Parathyroid adenoma (tissue), 2 donors: ENCODE measurements around the gene WEE1.
"Not testable (repeated sequence)": the region's sequence is repeated elsewhere in the genome, so short reads cannot be mapped to it uniquely, and the experiment has no call there.

Experiments used
- H2AFZ ChIP-seq: fragments of 300-600 bp; sonication (generic); one replicate; pipeline ENCODE4 v1.7.0; 2017; ENCODE audit warnings: antibody characterized with exemption, mild to moderate bottlenecking
- H3K27ac ChIP-seq: fragments of 300-600 bp; sonication (generic); one replicate; pipeline ENCODE4 v1.7.0; 2017
- H3K27me3 ChIP-seq: fragments of 300-600 bp; sonication (generic); one replicate; pipeline ENCODE4 v1.7.0; 2017; ENCODE audit warnings: low read length; ENCODE audit not compliant: control insufficient read depth, insufficient read depth
- H3K36me3 ChIP-seq: fragments of 300-600 bp; sonication (generic); one replicate; pipeline ENCODE4 v1.7.0; 2017; ENCODE audit warnings: low read length; ENCODE audit not compliant: control insufficient read depth, insufficient read depth
- H3K4me1 ChIP-seq: fragments of 300-600 bp; sonication (generic); one replicate; pipeline ENCODE4 v1.7.0; 2017; ENCODE audit warnings: control low read depth
- H3K4me2 ChIP-seq: fragments of 300-600 bp; sonication (generic); one replicate; pipeline ENCODE4 v1.7.0; 2017; ENCODE audit warnings: low read length
- H3K4me3 ChIP-seq: fragments of 300-600 bp; sonication (generic); one replicate; pipeline ENCODE4 v1.7.0; 2017; ENCODE audit warnings: low read depth, low read length
- H3K79me2 ChIP-seq: fragments of 300-600 bp; sonication (generic); one replicate; pipeline ENCODE4 v1.7.0; 2017; ENCODE audit warnings: control low read depth
- H3K9ac ChIP-seq: fragments of 300-600 bp; sonication (generic); one replicate; pipeline ENCODE4 v1.7.0; 2017; ENCODE audit warnings: mild to moderate bottlenecking
- H3K9me3 ChIP-seq: fragments of 300-600 bp; sonication (generic); one replicate; pipeline ENCODE4 v1.7.0; 2017; ENCODE audit warnings: low read length; ENCODE audit not compliant: control insufficient read depth
- TF ChIP-seq, protein P1 (sequence below): fragments of 300-600 bp; sonication (generic); IDR thresholded peaks from one replicate; pipeline ENCODE4 v1.7.0; 2017; ENCODE audit warnings: antibody characterized with exemption, mild to moderate bottlenecking
- donor health status: primary hyperparathyroidism.

Gene WEE1

DNA sequence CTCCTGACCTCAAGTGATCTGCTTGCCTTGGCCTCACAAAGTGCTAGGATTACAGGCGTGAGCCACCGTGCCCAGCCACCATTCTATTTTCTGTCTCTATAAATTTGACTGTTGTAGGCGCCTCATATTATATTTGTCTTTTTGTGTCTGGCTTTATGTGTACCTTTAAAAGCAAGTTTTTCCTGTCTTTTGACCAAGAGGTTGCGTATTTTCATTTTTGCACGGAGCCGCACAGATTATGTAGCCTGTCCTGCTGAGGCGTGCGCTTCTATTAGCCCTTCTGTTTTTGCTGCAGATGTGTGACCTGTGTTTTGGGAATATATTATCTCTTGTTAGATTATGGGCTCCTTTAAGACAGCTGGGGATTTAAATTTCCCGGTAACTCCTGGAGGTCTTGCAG is 40.4 kb upstream of the WEE1 start:
- no peaks in the 10 kb centered on the region for H3K79me2 ChIP-seq

DNA sequence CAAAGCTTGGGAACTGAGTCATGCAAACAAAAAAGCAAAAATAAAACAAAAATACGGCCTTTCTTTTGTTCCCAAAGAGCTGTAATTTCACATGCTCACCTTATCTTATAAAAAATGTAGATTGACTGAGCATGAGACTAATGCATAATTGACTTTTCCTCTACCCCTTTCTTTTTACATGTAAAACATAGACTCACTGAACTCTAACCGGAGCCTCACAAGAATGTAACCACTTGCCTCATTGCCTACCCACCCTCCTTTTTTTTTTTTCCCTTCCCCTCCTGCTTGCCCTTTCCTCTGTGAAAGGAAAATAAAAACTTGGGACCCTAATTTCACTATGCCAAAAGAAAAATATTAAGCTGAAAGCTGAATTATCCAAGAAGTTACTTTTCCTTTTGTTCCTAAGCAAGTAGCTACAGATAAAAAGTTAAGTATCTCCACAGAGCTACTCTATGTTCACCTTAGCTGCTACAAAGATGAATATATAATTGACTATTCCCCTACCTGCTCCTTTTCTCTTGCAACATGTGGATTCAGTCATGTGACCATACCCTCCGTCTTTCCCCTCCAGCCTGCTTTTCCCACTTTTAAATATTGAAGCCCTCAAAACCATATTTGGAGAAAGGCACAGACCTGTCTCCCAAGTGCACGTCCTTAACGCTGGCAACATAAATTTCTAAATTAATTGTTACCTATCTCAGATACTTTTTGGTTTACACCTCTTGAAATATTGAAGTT is 39.6 kb upstream of the WEE1 start:
- Histone ChIP-seq H3K9me3 (no peaks in the 10 kb centered on the region), H3K9ac (no peak overlapping the region), H3K4me3 (peak overlapping the region; percentile 4), H3K4me2 (no peak overlapping the region), H2AFZ (no peak overlapping the region), H3K79me2 (no peaks in the 10 kb centered on the region), H3K27ac (peak overlapping the region; percentile 11), H3K27me3 (no peaks in the 10 kb centered on the region), H3K4me1 (peaks cover 6% of the 10 kb centered on the region), H3K36me3 (no peaks in the 10 kb centered on the region)
- TF ChIP-seq, protein P1, sequence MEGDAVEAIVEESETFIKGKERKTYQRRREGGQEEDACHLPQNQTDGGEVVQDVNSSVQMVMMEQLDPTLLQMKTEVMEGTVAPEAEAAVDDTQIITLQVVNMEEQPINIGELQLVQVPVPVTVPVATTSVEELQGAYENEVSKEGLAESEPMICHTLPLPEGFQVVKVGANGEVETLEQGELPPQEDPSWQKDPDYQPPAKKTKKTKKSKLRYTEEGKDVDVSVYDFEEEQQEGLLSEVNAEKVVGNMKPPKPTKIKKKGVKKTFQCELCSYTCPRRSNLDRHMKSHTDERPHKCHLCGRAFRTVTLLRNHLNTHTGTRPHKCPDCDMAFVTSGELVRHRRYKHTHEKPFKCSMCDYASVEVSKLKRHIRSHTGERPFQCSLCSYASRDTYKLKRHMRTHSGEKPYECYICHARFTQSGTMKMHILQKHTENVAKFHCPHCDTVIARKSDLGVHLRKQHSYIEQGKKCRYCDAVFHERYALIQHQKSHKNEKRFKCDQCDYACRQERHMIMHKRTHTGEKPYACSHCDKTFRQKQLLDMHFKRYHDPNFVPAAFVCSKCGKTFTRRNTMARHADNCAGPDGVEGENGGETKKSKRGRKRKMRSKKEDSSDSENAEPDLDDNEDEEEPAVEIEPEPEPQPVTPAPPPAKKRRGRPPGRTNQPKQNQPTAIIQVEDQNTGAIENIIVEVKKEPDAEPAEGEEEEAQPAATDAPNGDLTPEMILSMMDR = no peak

More for the DNA sequence above, 40.4 kb upstream of the WEE1 start:
- Histone ChIP-seq H3K4me1 (peaks cover 6% of the 10 kb centered on the region), H3K4me3 (no peak overlapping the region), H3K4me2 (no peak overlapping the region), H2AFZ (no peak overlapping the region), H3K27ac (no peak overlapping the region), H3K9me3 (no peaks in the 10 kb centered on the region), H3K27me3 (no peaks in the 10 kb centered on the region), H3K36me3 (no peaks in the 10 kb centered on the region), H3K9ac (no peak overlapping the region)
- TF ChIP-seq, protein P1 = no peak

DNA sequence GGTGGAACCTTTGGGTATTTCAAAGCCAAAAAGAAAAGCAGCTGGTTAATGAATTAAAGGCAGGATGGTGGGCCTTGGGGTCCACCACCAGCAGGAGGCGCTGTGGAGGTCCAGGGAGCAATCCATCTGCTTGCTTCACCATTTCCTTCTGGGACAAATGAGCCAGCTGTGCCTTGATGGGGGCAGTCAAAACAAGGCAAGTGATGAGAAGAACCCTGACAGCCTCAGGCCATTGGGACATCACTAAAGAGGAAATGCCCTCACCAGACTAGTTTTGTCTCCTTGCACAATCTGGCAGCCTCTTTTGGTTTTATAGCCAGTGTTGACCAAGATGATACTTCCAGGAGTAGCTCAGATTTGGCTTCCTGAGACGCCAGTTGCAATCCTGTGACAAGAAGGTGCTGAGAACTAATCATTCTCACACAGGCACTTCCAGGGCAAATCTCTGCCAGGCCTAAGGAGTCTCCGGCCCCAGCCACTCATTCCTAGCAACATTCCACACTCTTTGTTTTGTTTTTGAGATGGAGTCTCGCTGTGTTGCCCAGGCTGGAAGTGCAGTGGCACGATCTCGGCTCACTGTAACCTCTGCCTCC is 38.2 kb upstream of the WEE1 start:
- Histone ChIP-seq H3K4me2 (no peak overlapping the region), H3K36me3 (no peaks in the 10 kb centered on the region), H3K27ac (no peak overlapping the region)

DNA sequence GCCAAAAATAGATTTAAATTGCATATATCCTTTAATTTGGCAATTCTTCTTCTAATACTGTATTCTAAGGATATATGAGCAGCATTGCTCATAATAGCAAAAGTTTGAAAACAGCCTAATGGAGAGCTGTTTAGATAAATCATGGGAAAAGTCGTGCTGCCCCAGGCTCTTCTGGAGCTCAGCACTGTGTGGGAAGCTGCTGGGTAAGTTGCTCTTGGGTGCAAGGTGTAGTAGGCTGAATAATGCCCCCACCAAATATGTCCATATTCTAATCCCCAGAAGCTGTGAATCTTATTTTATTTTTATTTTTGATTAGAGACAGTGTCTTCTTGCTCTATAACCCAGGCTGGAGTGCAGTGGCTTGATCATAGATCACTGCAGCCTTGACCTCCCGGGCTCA is 34.9 kb upstream of the WEE1 start:
- Histone ChIP-seq H3K36me3 (no peaks in the 10 kb centered on the region), H3K4me2 (no peak overlapping the region), H3K4me3 (no peak overlapping the region), H3K79me2 (no peaks in the 10 kb centered on the region), H3K9ac (no peak overlapping the region), H3K4me1 (no peaks in the 10 kb centered on the region), H3K9me3 (no peaks in the 10 kb centered on the region), H3K27ac (no peak overlapping the region), H2AFZ (no peak overlapping the region), H3K27me3 (no peaks in the 10 kb centered on the region)
- TF ChIP-seq, protein P1 = no peak

More for the DNA sequence above, 38.2 kb upstream of the WEE1 start:
- no peaks in the 10 kb centered on the region for H3K27me3 ChIP-seq
- H3K4me1 ChIP-seq = no peaks in the 10 kb centered on the region
- no peaks in the 10 kb centered on the region for H3K9me3 ChIP-seq
- no peak overlapping the region for H3K9ac ChIP-seq
- H2AFZ ChIP-seq = no peak overlapping the region
- H3K79me2 ChIP-seq = no peaks in the 10 kb centered on the region
- no peak overlapping the region for H3K4me3 ChIP-seq
- TF ChIP-seq, protein P1 = peak; percentile 75

DNA sequence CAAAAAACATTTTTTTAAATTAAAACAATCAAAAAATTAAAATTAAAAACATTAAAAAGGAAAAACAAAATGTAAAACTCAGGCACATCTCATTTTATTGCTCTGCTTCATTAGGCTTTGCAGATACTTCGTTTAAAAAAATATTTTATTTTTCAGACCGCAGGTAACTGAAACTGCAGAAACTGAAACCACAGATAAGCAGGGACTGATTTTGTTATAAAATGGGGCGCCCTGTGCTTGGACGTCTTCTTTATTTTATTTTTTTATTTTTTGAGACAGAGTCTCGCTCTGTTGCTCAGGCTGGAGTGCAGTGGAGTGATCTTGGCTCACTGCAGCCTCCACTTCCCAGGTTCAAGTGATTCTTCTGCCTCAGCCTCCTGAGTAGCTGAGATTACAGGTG is 24.3 kb upstream of the WEE1 start:
- H3K4me3 ChIP-seq, H3K4me1 ChIP-seq: not testable (repeated sequence)

More for the DNA sequence above, 24.3 kb upstream of the WEE1 start:
- H3K9me3 ChIP-seq, H3K36me3 ChIP-seq, H3K4me2 ChIP-seq, H3K27me3 ChIP-seq, H3K79me2 ChIP-seq, H3K27ac ChIP-seq, H3K9ac ChIP-seq, H2AFZ ChIP-seq: not testable (repeated sequence)
